Psoas muscle (tissue), 8 donors: ENCODE data around the gene RHBDD1. TPM values are rescaled to one million over a fixed set of nuclear protein-coding genes. Genes with fewer than 3 reads are reported as not detected.

Experiments used
- ATAC-seq, 4 donors: fragments of 200-7000 bp; cut with Tn5 transposase; one replicate each; pipeline ENCODE4 v1.9.1; 2020; ENCODE audit warnings: moderate library complexity in 3 of 4, mild to moderate bottlenecking in 2 of 4
- DNase-seq, 2 donors: peaks; one replicate each; pipeline ENCODE4 v3.0.0-alpha.2; 2020
- H3K27ac ChIP-seq: fragments of 200-600 bp; one replicate; pipeline ENCODE4 v1.8.0; 2022
- H3K27me3 ChIP-seq, 3 donors: fragments of 200-600 bp in 1 of 3; one replicate each; pipeline versions ENCODE4 v1.6.1 to v1.8.0; 2013 to 2022; ENCODE audit warnings: low read length in 2 of 3, mild to moderate bottlenecking in 2 of 3, moderate library complexity in 1 of 3; ENCODE audit not compliant: insufficient read depth in 3 of 3
- H3K36me3 ChIP-seq, 2 donors: fragments of 200-600 bp in 1 of 2; one replicate each; pipeline versions ENCODE4 v1.6.1 to v1.8.0; 2013 to 2022; ENCODE audit warnings: low read depth in 1 of 2, mild to moderate bottlenecking in 1 of 2, moderate library complexity in 1 of 2; ENCODE audit not compliant: insufficient read depth in 1 of 2
- H3K4me1 ChIP-seq: fragments of 200-600 bp; one replicate; pipeline ENCODE4 v1.8.0; 2022
- H3K4me3 ChIP-seq: fragments of 200-600 bp; one replicate; pipeline ENCODE4 v1.8.0; 2022; ENCODE audit warnings: mild to moderate bottlenecking
- H3K9me3 ChIP-seq: fragments of 200-600 bp; one replicate; pipeline ENCODE4 v1.8.0; 2022
- CTCF ChIP-seq: fragments of 200-600 bp; IDR thresholded peaks from one replicate; pipeline ENCODE4 v1.8.0; 2022; ENCODE audit warnings: antibody characterized with exemption
- WGBS, 3 donors: extraction: QIAGEN DNeasy Blood & Tissue Kit; methylation state at CpG; one replicate each; pipeline versions ENCODE4 v1.1.6 to v1.1.7; 2013; 5-methylcytosine and 5-hydroxymethylcytosine counted together
- intact Hi-C, 2 donors: fragments of 100-400 bp; cut with DNase I; formaldehyde crosslinking; loops; one replicate each; pipeline versions ENCODE4 v1.11.0 to v1.14.2; 2022
- polyA plus RNA-seq, 3 donors: library from polyadenylated mRNA; stranded (reverse); fragments of 200-250 nt; gene quantifications; one replicate each; pipeline ENCODE4 v1.2.3, GENCODE V29; 2013
- total RNA-seq, 4 donors: library from RNA; stranded (reverse); fragmentation: NEBNext Ultra II Directional in 2 of 4; extraction: Animal tissue kit (Norgen Biotek cat#: 25700) in 2 of 4; gene quantifications; one replicate each; pipeline versions ENCODE4 v1.2.1 to v1.2.4, GENCODE V29; 2021 to 2023
- donor health status: healthy with polysubstance abuse.
- donor health status: DM: no; HTN: no; CAD: no; lungs with moderate emphysema.
- donor health status: Bipolar disorder and iron deficiency.
- donor health status: healthy.
- donor health status: DM: yes; HTN: yes; CAD: no.
- donor health status: DM: no; HTN: no; CAD: no.
- donor health status: DM: no; HTN: no; CAD: no.
- donor health status: DM: yes; HTN: yes; CAD: no.

RHBDD1 gene
- total and polyA plus RNA-seq, 7 donors = 6.7 to 26.1 (median 17.9) TPM

- intact Hi-C loops = no loop called here
- Histone ChIP-seq H3K27ac (no peak overlapping the region), H3K4me3 (no peak overlapping the region), H3K36me3 (peaks cover 0 to 34% of the 10 kb centered on the region in 2 donors), H3K9me3 (no peaks in the 10 kb centered on the region), H3K4me1 (no peaks in the 10 kb centered on the region), H3K27me3 (no peaks in the 10 kb centered on the region)
- TF ChIP-seq CTCF = no peak
- DNase-seq (no peak), ATAC-seq (no peak)
- 90 to 92% (median 91%) methylated on average over 4 of the region's 4 CpGs for WGBS, 3 donors
These were observed 158.9 kb downstream of the RHBDD1 start for GRCh38 chr2:226994775-226995174.

- Histone ChIP-seq H3K4me3 (no peak overlapping the region), H3K4me1 (no peaks in the 10 kb centered on the region), H3K27me3 (no peaks in the 10 kb centered on the region), H3K36me3 (peaks cover 0 to 41% of the 10 kb centered on the region in 2 donors), H3K27ac (no peak overlapping the region), H3K9me3 (no peaks in the 10 kb centered on the region)
- intact Hi-C loops = no loop called here
- peak; percentile 49 to 71 (median 60) for ATAC-seq
- WGBS, 3 donors = 53 to 75% (median 54%) methylated on average over 15 of the region's 15 CpGs
- no peak for TF ChIP-seq CTCF
- DNase-seq = peak; percentile 30 to 55
These were observed 159.8 kb downstream of the RHBDD1 start for GRCh38 chr2:226995625-226996041.

- Histone ChIP-seq H3K4me1 (no peaks in the 10 kb centered on the region), H3K36me3 (peaks cover 0 to 55% of the 10 kb centered on the region in 2 donors), H3K27ac (no peak overlapping the region), H3K27me3 (no peaks in the 10 kb centered on the region), H3K4me3 (no peak overlapping the region), H3K9me3 (no peaks in the 10 kb centered on the region)
- no peak for TF ChIP-seq CTCF
- ATAC-seq (no peak), DNase-seq (no peak)
- intact Hi-C loops = no loop called here
- WGBS, 3 donors = 65 to 83% (median 69%) methylated on average over 2 of the region's 2 CpGs
These were observed 163.8 kb downstream of the RHBDD1 start for GRCh38 chr2:226999661-227000060.

- Histone ChIP-seq H3K27me3 (no peaks in the 10 kb centered on the region), H3K27ac (no peak overlapping the region), H3K4me1 (no peaks in the 10 kb centered on the region), H3K36me3 (peaks cover 0 to 55% of the 10 kb centered on the region in 2 donors), H3K4me3 (no peak overlapping the region), H3K9me3 (no peaks in the 10 kb centered on the region)
- WGBS, 3 donors = 95% methylated on average over 2 of the region's 2 CpGs
- no peak for DNase-seq
- ATAC-seq = no peak
- intact Hi-C loops = no loop called here
- no peak for TF ChIP-seq CTCF
These were observed 164.3 kb downstream of the RHBDD1 start for GRCh38 chr2:227000123-227000522.

- H3K27ac ChIP-seq = no peak overlapping the region
- intact Hi-C loops = no loop called here
- no peak for ATAC-seq
- no peak for TF ChIP-seq CTCF
- no peaks in the 10 kb centered on the region for H3K9me3 ChIP-seq
- H3K4me1 ChIP-seq = no peaks in the 10 kb centered on the region
- WGBS, 3 donors = 65 to 87% (median 81%) methylated on average over 6 of the region's 6 CpGs
- no peak for DNase-seq
- H3K27me3 ChIP-seq = no peaks in the 10 kb centered on the region
- no peak overlapping the region for H3K4me3 ChIP-seq
- peaks cover 0 to 51% of the 10 kb centered on the region in 2 donors for H3K36me3 ChIP-seq
These were observed 168.6 kb downstream of the RHBDD1 start for GRCh38 chr2:227004482-227004881.
